Body of pancreas (tissue), 4 donors: Measurements from ENCODE around the gene GPRIN3. TPM values are rescaled to one million over a fixed set of nuclear protein-coding genes. Genes with fewer than 3 reads are reported as not detected.

Source experiments
- ATAC-seq: fragments of 150-250 bp; one replicate; pipeline ENCODE4 v1.9.1; 2016
- DNase-seq, 4 donors: peaks; one replicate each; pipeline ENCODE4 v3.0.0-alpha.2; 2019
- H3K27ac ChIP-seq, 4 donors: fragments of 200-600 bp; sonication (generic); 1 replicate in 3 of 4; 2 replicates in 1 of 4; pipeline versions ENCODE4 v1.5.1 to v1.6.1; 2016 to 2019; ENCODE audit warnings: mild to moderate bottlenecking in 1 of 4, mixed read lengths in 1 of 4, moderate library complexity in 1 of 4
- H3K27me3 ChIP-seq, 2 donors: fragments of 200-600 bp; sonication (generic); one replicate each; pipeline ENCODE4 v1.6.0; 2016; ENCODE audit warnings: mild to moderate bottlenecking in 1 of 2
- H3K36me3 ChIP-seq, 2 donors: fragments of 200-600 bp; sonication (generic); replicated peaks in 1 of 2; 2 replicates each; pipeline ENCODE4 v1.5.1; 2016; ENCODE audit warnings: low read depth in 2 of 2; ENCODE audit not compliant: insufficient read depth in 1 of 2
- H3K4me1 ChIP-seq: fragments of 200-600 bp; sonication (generic); one replicate; pipeline ENCODE4 v1.6.0; 2016
- H3K4me3 ChIP-seq, 2 donors: fragments of 200-600 bp; sonication (generic); 1 replicate in 1 of 2; 2 replicates in 1 of 2; pipeline ENCODE4 v1.5.1; 2016 to 2019
- H3K9me3 ChIP-seq, 3 donors: fragments of 200-600 bp; sonication (generic); 1 replicate in 2 of 3; 2 replicates in 1 of 3; pipeline ENCODE4 v1.5.1; 2016
- POLR2A ChIP-seq, 3 donors: fragments of 450-650 bp; IDR thresholded peaks; one replicate each; pipeline ENCODE4 v1.6.1; 2016; ENCODE audit warnings: antibody characterized with exemption in 3 of 3, mild to moderate bottlenecking in 2 of 3
- WGBS, 2 donors: methylation state at CpG; one replicate each; pipeline ENCODE4 v1.1.5; 2017; 5-methylcytosine and 5-hydroxymethylcytosine counted together
- intact Hi-C: fragments of 100-400 bp; cut with DNase I; formaldehyde crosslinking; loops from one replicate; pipeline ENCODE4 v1.15.1; 2023
- total RNA-seq, 2 donors: library from RNA; depleted of rRNA; stranded (reverse); fragments of >200 nt; gene quantifications; one replicate each; pipeline ENCODE4 v1.1.0, GENCODE V29; 2016
- TF ChIP-seq, protein P1 (sequence below), 7 experiments: fragments of 450-650 bp in 4 of 7; fragments of 200-600 bp in 3 of 7; sonication (generic) in 3 of 7; IDR thresholded peaks; one replicate each; pipeline ENCODE4 v1.5.1; 2016 to 2019; ENCODE audit warnings: antibody characterized with exemption in 7 of 7

Gene GPRIN3
- total RNA-seq, 2 donors from 2014 or later: 5.3 to 9.3 TPM

DNA sequence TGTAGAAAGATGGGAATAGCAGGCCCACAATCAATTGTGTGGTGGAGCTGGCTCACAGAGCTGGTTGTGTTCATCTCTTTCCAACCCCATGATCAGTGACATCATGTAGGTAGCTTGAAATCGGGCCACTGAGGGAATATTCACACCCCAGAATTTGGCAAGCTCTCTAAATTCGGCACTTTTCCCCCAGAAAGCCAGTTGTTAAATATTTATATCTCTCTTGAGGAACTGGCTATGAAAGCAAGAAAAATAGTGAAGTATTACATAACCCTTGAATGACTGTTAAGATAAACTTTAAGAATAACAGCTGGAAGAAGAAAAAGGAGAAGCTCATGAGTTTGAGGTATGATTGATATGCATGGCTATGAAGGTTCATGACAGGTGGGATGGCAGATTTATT lies 38.9 kb downstream of the GPRIN3 start:
- H3K27ac ChIP-seq: no peak overlapping the region
- peaks cover 16% of the 10 kb centered on the region for H3K4me1 ChIP-seq
- WGBS, 2 donors: 40 to 53% methylated on average over 2 of the region's 2 CpGs
- no peaks in the 10 kb centered on the region for H3K9me3 ChIP-seq
- H3K27me3 ChIP-seq: no peaks in the 10 kb centered on the region
- H3K36me3 ChIP-seq: no peaks in the 10 kb centered on the region
- H3K4me3 ChIP-seq: no peak overlapping the region
- DNase-seq (no peak), ATAC-seq (no peak)
- intact Hi-C loops: no loop called here
- TF ChIP-seq, protein P1, sequence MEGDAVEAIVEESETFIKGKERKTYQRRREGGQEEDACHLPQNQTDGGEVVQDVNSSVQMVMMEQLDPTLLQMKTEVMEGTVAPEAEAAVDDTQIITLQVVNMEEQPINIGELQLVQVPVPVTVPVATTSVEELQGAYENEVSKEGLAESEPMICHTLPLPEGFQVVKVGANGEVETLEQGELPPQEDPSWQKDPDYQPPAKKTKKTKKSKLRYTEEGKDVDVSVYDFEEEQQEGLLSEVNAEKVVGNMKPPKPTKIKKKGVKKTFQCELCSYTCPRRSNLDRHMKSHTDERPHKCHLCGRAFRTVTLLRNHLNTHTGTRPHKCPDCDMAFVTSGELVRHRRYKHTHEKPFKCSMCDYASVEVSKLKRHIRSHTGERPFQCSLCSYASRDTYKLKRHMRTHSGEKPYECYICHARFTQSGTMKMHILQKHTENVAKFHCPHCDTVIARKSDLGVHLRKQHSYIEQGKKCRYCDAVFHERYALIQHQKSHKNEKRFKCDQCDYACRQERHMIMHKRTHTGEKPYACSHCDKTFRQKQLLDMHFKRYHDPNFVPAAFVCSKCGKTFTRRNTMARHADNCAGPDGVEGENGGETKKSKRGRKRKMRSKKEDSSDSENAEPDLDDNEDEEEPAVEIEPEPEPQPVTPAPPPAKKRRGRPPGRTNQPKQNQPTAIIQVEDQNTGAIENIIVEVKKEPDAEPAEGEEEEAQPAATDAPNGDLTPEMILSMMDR (IDR thresholded peaks at IDR 0.05): no peak
- no peak for TF ChIP-seq POLR2A (IDR thresholded peaks at IDR 0.05)

DNA sequence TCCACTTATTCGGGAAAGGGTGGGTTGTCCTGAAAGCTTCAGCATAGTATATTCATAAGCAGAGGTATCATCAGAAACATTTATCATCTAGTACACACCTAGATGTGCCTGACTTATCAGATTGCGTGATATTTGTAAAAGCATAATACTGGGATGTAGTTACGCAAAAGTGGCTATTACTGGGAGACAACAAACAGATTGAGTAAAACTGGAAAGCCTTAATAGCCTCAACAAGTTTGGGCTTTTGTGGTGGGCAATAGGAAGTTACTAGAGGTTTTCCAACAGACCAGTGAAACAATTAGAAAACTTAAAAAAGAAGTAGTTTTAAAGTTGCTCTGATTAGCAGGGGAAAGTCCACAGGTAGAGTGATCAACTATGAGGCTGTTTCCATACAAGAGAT lies 39.8 kb downstream of the GPRIN3 start:
- peaks cover 11% of the 10 kb centered on the region for H3K4me1 ChIP-seq
- no peaks in the 10 kb centered on the region for H3K9me3 ChIP-seq
- no peak overlapping the region for H3K4me3 ChIP-seq
- H3K36me3 ChIP-seq: no peaks in the 10 kb centered on the region
- intact Hi-C loops: no loop called here
- 90 to 97% methylated on average over 3 of the region's 3 CpGs for WGBS, 2 donors
- DNase-seq (no peak), ATAC-seq (no peak)
- no peaks in the 10 kb centered on the region for H3K27me3 ChIP-seq
- TF ChIP-seq, protein P1 (IDR thresholded peaks at IDR 0.05): no peak
- no peak for TF ChIP-seq POLR2A (IDR thresholded peaks at IDR 0.05)
- H3K27ac ChIP-seq: no peak overlapping the region

DNA sequence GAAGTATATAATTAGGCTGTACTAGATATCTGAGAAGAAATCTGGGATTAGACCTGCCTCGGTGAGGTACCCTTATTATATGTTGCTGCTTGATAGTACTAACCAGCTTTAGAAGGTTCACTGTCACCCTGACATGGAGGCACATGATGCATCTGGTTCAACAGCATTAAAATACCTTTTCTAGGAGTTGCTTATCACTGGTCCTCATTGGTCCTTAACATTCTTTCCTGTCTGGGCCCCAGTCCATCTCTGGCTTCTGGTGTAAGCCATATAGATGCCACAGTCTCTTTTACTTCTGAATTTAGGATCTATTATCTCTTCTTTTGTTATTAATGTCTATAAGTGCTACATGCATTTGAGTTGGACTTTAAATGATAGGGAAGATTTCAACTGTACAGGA lies 40.2 kb downstream of the GPRIN3 start:
- TF ChIP-seq, protein P1 (IDR thresholded peaks at IDR 0.05): no peak
- no peak for TF ChIP-seq POLR2A (IDR thresholded peaks at IDR 0.05)
- no peak overlapping the region for H3K27ac ChIP-seq
- H3K36me3 ChIP-seq: no peaks in the 10 kb centered on the region
- intact Hi-C loops: no loop called here
- peaks cover 11% of the 10 kb centered on the region for H3K4me1 ChIP-seq
- no peaks in the 10 kb centered on the region for H3K9me3 ChIP-seq
- no peaks in the 10 kb centered on the region for H3K27me3 ChIP-seq
- ATAC-seq (no peak), DNase-seq (no peak)
- WGBS, 2 donors: 92 to 95% methylated on average over 1 of the region's 1 CpG
- H3K4me3 ChIP-seq: no peak overlapping the region

DNA sequence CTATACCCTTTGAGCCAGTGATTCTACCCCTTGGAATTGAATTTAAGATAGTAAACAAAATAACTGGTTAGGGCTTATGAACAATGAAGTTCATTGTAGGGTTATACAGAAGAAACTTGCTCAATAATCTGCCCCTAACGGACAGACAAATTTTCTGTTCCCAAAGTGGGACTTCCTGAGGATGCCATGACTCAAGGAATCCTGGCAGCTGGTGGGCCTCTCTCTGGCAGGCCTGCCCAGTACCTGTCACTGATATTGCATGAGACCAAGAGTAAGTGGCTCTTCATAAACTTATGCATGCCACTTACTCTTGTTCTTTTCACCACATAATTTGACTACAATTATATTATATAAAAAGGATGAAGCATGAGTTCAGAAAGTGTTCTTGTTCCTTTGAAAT lies 41.5 kb downstream of the GPRIN3 start:
- Histone ChIP-seq H3K27me3 (no peaks in the 10 kb centered on the region), H3K9me3 (no peaks in the 10 kb centered on the region), H3K36me3 (no peaks in the 10 kb centered on the region), H3K27ac (no peak overlapping the region), H3K4me1 (peaks cover 11% of the 10 kb centered on the region), H3K4me3 (no peak overlapping the region)
- DNase-seq: no peak
- intact Hi-C loops: no loop called here
- TF ChIP-seq, protein P1 (IDR thresholded peaks at IDR 0.05): no peak
- TF ChIP-seq POLR2A (IDR thresholded peaks at IDR 0.05): no peak
- no peak for ATAC-seq
- WGBS, 2 donors: 50 to 83% methylated on average over 1 of the region's 1 CpG

DNA sequence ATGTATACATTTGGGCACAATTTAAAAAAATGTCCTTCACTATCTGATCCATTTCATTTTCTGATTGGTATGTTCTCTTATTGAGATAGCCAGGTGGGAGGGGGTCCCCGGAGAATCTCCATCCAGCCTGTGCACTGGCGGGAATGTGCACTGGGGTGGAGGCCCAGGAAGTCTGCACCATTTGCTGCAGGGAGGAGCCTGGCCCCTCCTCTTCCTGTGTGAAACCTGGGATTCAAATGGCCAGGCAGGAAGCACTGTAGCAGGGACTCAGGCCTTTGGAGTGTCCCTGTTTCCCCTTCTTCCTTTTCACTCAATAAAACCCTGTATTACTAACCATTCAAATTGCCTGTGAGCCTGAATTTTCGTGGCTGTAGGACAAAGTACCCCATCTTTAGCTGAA lies 44.3 kb downstream of the GPRIN3 start:
- Histone ChIP-seq H3K9me3 (no peaks in the 10 kb centered on the region), H3K27ac (no peak overlapping the region), H3K4me1 (peaks cover 4% of the 10 kb centered on the region), H3K4me3 (no peak overlapping the region), H3K27me3 (no peaks in the 10 kb centered on the region), H3K36me3 (no peaks in the 10 kb centered on the region)
- WGBS, 2 donors: 91 to 98% methylated on average over 3 of the region's 3 CpGs
- TF ChIP-seq, protein P1 (IDR thresholded peaks at IDR 0.05): no peak
- TF ChIP-seq POLR2A (IDR thresholded peaks at IDR 0.05): no peak
- DNase-seq (no peak), ATAC-seq (no peak)
- intact Hi-C loops: no loop called here
